NCI-H2081 treated with DMSO at 0.1 percent for 48 hours (cell line): Measurements from ENCODE around the gene PNPLA5.

Experiments used
- DNase-seq: peaks from one replicate; lab custom pipeline; 2025; lab: John Stamatoyannopoulos, UW

PNPLA5 gene

GRCh38 chr22:43838571-43839307, 53.1 kb downstream of the PNPLA5 start:
- no peak for DNase-seq

DNA sequence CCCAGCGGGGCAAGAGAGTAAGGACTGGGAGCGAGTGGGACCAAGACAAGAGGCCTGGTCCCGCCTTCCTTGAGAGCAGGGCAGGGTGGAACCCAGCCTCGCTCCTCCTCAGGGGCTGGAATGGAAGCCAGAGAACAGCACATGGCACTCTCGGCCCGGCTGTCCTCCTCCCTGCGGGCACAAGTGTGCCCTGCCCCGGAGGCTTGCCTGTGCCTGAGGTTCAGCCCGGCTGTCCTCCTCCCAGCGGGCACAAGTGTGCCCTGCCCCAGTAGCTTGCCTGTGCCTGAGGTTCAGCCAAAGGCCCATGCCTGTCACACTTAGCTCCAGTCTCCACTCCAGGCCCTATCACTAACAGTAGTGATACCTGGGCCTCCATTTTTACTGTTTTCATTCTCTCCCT, 53.7 kb downstream of the PNPLA5 start:
- DNase-seq, result no peak

GRCh38 chr22:43837666-43838065, 54.1 kb downstream of the PNPLA5 start:
- DNase-seq, result no peak

- DNase-seq, result no peak
These were observed 56.1 kb downstream of the PNPLA5 start for GRCh38 chr22:43835736-43836135.

DNA sequence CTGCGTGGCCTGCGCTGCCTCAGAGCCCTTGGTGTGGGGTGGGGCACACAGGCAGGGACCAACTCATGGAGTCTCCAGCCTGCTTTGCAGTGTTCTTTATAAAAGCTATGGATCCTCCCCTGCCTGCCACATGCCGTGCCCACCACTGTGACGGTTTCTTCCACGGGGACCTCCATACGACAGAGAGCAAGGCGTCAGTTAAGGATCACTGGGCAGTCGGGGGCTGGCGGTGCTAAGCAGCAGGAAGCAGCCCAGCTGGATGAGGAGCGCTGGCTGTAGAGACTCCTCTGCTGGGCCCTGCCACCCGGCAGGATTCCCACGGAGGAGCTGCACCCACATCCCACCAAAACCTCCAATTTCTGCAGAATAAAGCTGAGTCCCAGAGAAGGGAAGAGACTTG, 56.6 kb downstream of the PNPLA5 start:
- no peak for DNase-seq

DNA sequence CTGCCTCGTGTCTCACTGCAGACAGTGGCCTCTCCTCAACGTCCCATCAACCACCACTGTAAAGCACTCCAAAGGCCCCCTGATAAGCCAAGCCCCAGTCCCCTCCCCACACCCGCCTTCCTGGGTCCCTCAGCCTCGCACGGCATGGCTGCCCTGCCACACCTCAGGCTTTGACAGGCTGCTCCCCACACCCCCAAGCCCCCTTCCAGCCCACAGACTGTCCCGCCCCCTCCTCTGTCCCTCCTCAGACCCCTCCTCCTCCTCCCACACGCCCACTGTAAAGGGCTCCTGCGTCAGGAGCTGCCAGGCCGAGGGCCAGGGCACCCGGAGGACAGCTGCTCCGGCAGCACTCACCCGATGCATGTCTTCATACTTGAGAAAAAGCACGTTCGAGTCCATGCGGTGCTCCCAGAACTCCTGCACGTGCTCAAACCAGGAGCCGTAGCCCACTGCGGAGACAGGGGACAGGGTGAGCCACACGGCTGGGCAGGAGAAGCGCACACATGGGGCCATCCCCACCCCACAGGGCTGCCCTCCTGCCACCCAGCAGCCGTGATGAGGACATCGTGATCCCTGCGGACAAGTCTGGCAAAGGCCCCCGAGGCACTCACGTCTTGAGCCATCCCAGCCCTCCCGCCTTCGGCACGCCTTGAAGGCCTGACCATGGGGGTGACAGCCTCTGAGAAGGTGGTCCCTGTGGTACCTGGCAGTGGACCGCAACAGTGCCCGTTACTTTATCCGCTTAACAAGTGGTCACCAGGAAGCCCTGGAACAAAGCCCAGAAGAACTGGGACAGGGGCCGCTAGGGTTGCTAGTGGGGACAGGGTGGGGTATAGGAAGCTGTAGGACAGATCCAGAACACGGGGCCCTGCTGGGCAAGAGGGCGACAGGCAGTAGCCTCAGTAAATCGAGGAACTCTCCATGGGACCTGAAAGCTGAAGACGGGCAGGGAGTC, 58.2 kb downstream of the PNPLA5 start:
- no peak for DNase-seq

- DNase-seq, result no peak
These were observed 59.2 kb downstream of the PNPLA5 start for GRCh38 chr22:43832393-43833265.

DNA sequence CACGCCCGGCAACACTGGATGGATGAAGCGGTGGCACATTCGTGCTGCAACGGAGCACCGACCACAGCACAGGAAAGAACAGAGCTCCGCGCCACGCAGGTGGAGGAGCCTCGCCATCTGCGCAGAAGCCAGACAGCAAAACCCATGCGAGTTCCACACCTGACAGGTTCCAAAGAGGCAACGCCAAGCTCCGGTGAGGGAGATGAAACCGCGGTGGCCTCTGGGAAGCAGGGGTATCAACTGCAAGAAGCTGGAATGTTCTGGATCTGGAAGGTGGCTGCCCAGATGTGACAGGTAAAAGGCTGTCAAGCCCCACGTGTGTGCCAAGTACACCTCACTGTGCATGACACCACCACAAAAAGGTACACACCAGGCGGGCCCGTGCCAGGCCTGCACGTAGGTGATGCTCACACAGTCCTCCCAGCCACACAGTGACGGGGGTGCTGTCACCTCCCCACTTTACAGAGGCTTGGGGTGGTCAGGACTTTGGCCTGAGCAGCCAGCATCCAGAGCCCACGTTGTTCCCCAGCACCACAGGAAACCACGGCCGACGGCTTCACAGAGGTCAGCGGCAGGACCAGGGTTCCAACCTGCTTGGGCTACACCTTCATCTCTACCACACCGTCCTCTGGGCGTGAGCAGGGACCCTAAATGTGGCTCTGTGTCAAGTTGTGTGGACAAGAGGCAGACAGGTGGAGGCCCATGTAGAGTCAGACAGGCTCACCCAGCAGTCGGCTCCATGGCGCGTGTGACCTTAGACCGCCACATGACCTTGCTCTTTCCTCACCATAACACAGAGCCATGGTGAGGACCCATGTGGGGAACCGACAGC, 60.0 kb downstream of the PNPLA5 start:
- DNase-seq, result no peak

DNA sequence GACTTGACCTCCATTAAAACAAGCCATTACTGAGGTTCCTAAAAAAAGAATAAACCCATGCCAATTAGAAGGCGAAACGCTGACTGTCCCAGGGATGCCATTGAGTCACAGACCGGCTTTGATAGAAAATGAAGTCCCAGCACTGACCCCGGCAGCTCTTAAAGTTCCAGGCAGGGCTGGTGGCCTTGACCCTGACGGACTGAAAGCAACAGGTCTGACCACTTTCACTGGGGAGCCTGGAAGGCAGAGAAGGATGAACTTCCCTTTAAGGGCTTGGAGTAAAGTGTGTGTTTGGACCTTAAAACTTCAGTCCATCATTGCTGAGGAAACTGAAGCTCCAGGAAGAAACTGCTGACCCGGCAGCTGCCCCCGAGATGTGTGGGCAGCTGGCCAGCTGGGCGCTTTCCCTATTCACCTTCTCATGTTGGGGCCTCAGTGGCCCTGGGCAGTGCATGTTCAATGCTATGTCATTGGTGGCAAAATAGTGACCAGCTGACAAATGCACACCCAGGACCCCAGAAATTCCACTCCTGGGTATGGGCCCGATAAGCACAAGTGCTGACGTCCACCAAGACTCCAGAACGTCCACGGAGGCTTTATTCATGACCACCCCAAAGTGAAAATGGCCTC, 60.8 kb downstream of the PNPLA5 start:
- no peak for DNase-seq

- no peak for DNase-seq
These were observed 61.6 kb downstream of the PNPLA5 start for GRCh38 chr22:43829904-43830851.
